ENCODE results near the gene PSMB4.
"Not testable (repeated sequence)": the region's sequence is repeated elsewhere in the genome, so short reads cannot be mapped to it uniquely, and the experiment has no call there.

DNA sequence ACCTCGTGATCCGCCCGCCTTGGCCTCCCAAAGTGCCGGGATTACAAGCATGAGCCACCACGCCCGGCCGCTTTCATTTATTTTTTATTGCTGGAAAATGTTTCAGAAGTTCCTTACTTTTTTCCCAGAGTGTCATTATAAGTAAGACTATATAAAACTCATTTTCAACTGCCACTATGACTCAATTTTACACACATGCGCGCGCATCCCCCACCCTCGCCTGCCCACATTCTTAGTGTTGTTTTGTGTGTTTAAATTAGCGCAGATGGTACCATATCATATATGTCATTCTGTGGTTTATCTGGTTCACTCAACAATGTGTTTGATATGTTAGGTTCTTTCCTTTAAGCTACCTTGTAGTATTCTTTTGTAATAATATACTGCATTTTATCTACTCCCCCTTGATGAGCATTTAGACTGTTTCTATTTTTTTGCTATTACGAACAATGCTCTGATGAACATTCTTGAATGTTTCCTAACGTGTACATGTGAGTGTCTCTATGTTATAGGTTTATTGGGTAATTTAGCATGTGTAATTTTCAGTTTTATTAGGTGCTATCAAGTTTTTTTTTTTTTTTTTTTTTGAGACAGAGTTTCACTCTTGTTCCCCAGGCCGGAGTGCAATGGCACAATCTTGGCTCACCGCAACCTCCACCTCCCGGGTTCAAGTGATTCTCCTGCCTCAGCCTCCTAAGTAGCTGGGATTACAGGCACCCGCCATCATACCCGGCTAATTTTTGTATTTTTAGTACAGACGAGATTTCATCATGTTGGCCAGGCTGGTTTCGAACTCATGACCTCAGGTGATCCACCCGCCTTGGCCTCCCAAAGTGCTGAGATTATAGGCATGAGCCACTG is 8.9 kb upstream of the PSMB4 start:
- TF ChIP-seq CTCF, EP300, POLR2A, POLR2AphosphoS5 (IDR thresholded peaks at IDR 0.05): not testable (repeated sequence)

All from gastroesophageal sphincter (tissue), 3 donors.